Adrenal gland (tissue), 12 donors: ENCODE data around the gene TSPEAR. TPM values are rescaled to one million over a fixed set of nuclear protein-coding genes. Genes with fewer than 3 reads are reported as not detected.

Experiments
- DNase-seq, 7 donors: peaks; one replicate each; pipeline ENCODE4 v3.0.0-alpha.2; 2019 to 2020
- H3K27ac ChIP-seq, 5 donors: fragments of 200-600 bp; sonication (generic) in 4 of 5; 1 replicate in 3 of 5; 2 replicates in 2 of 5; pipeline versions ENCODE4 v1.5.1 to v1.8.0; 2016 to 2020; ENCODE audit warnings: mild to moderate bottlenecking in 1 of 5
- H3K27me3 ChIP-seq: fragments of 200-600 bp; 2 replicates; pipeline ENCODE4 v1.8.0; 2021
- H3K36me3 ChIP-seq, 2 donors: fragments of 200-600 bp; replicated peaks in 1 of 2; 1 replicate in 1 of 2; 2 replicates in 1 of 2; pipeline versions ENCODE4 v1.5.1 to v1.8.0; 2018 to 2022
- H3K4me1 ChIP-seq, 2 donors: fragments of 200-600 bp; replicated peaks in 1 of 2; 1 replicate in 1 of 2; 2 replicates in 1 of 2; pipeline versions ENCODE4 v1.5.1 to v1.8.0; 2018 to 2021
- H3K4me3 ChIP-seq, 4 donors: fragments of 200-600 bp; sonication (generic) in 3 of 4; one replicate each; pipeline ENCODE4 v1.5.1; 2016 to 2018
- H3K9me3 ChIP-seq, 3 donors: fragments of 200-600 bp; sonication (generic) in 1 of 3; replicated peaks in 1 of 3; 1 replicate in 2 of 3; 2 replicates in 1 of 3; pipeline versions ENCODE4 v1.5.1 to v1.8.0; 2016 to 2021
- CTCF ChIP-seq, 6 experiments: fragments of 450-650 bp in 4 of 6; fragments of 200-600 bp in 2 of 6; sonication (generic) in 1 of 6; IDR thresholded peaks; 1 replicate in 5 of 6; 2 replicates in 1 of 6; pipeline versions ENCODE4 v1.5.1 to v1.8.0; 2016 to 2021; ENCODE audit warnings: antibody characterized with exemption in 6 of 6, mild to moderate bottlenecking in 2 of 6, moderate library complexity in 1 of 6
- POLR2A ChIP-seq, 2 donors: fragments of 450-650 bp; IDR thresholded peaks; one replicate each; pipeline ENCODE4 v1.6.1; 2017; ENCODE audit warnings: antibody characterized with exemption in 2 of 2, mild to moderate bottlenecking in 2 of 2, moderate library complexity in 1 of 2
- WGBS, 4 donors: extraction: QIAGEN DNeasy Blood & Tissue Kit in 2 of 4; methylation state at CpG; one replicate each; pipeline versions ENCODE4 v1.1.5 to v1.1.7; 2013 to 2017; 5-methylcytosine and 5-hydroxymethylcytosine counted together
- intact Hi-C, 2 donors: fragments of 100-400 bp; cut with DNase I; formaldehyde crosslinking; loops; one replicate each; pipeline versions ENCODE4 v1.14.1 to v1.15.0; 2022 to 2023
- polyA plus RNA-seq, 3 donors: library from polyadenylated mRNA; stranded (reverse); fragments of 200-250 nt in 2 of 3; fragments of 350-450 nt in 1 of 3; fragmentation: Illumina TruSeq in 1 of 3; extraction: RNeasy Lipid Tissue Mini Kit (QIAGEN cat#74804) in 1 of 3; gene quantifications; one replicate each; pipeline ENCODE4 v1.2.3, GENCODE V29; 2013 to 2014
- total RNA-seq, 9 donors: library from RNA; depleted of rRNA in 4 of 9; stranded (reverse); fragments of >200 nt in 4 of 9; fragments of 120-200 nt in 1 of 9; fragmentation: NEBNext Ultra II Directional in 1 of 9; extraction: Animal tissue kit (Norgen Biotek cat#: 25700) in 1 of 9; gene quantifications; one replicate each; pipeline versions ENCODE4 v1.1.0 to v1.2.4, GENCODE V29; 2013 to 2023
- donor health status: healthy with polysubstance abuse.
- donor health status: Bipolar disorder and iron deficiency.
- donor health status: DM: yes; HTN: yes; CAD: no.
- donor health status: DM: no; HTN: no; CAD: no.
- donor health status: DM: no; HTN: no; CAD: no.
- donor health status: DM: yes; HTN: yes; CAD: no.

TSPEAR gene
- total and polyA plus RNA-seq, 12 donors = not detected

- peaks cover 0 to 17% (median 0%) of the 10 kb centered on the region in 3 donors for H3K9me3 ChIP-seq
- no peak overlapping the region for H3K4me3 ChIP-seq
- WGBS, 4 donors = 96 to 100% (median 99%) methylated on average over 1 of the region's 1 CpG
- no peak overlapping the region for H3K27ac ChIP-seq
- DNase-seq = no peak
- H3K4me1 ChIP-seq = no peaks in the 10 kb centered on the region
- no peak for TF ChIP-seq POLR2A (IDR thresholded peaks at IDR 0.05)
- no peak for TF ChIP-seq CTCF (IDR thresholded peaks at IDR 0.05)
- no peaks in the 10 kb centered on the region for H3K27me3 ChIP-seq
- no peaks in the 10 kb centered on the region for H3K36me3 ChIP-seq
- intact Hi-C loops = no loop called here
Measured at GRCh38 chr21:44739316-44739715, 27.9 kb upstream of the TSPEAR start.

- TF ChIP-seq POLR2A (IDR thresholded peaks at IDR 0.05) (no peak), CTCF (IDR thresholded peaks at IDR 0.05) (no peak)
- no peaks in the 10 kb centered on the region for H3K36me3 ChIP-seq
- H3K27me3 ChIP-seq = no peaks in the 10 kb centered on the region
- H3K4me3 ChIP-seq = no peak overlapping the region
- 72 to 96% (median 93%) methylated on average over 2 to 3 of the region's 3 CpGs for WGBS, 4 donors
- H3K9me3 ChIP-seq = peaks cover 0 to 17% (median 0%) of the 10 kb centered on the region in 3 donors
- no peak overlapping the region for H3K27ac ChIP-seq
- intact Hi-C loops = no loop called here
- H3K4me1 ChIP-seq = no peaks in the 10 kb centered on the region
- DNase-seq = no peak
Measured at GRCh38 chr21:44738621-44739020, 27.2 kb upstream of the TSPEAR start.

GRCh38 chr21:44737706-44738354 is 26.5 kb upstream of the TSPEAR start:
- DNase-seq = no peak
- Histone ChIP-seq H3K36me3 (no peaks in the 10 kb centered on the region), H3K4me3 (no peak overlapping the region), H3K4me1 (no peaks in the 10 kb centered on the region), H3K9me3 (peaks cover 0 to 17% (median 0%) of the 10 kb centered on the region in 3 donors), H3K27ac (no peak overlapping the region), H3K27me3 (no peaks in the 10 kb centered on the region)
- TF ChIP-seq CTCF (IDR thresholded peaks at IDR 0.05) = no peak
- no peak for TF ChIP-seq POLR2A (IDR thresholded peaks at IDR 0.05)
- intact Hi-C loops = no loop called here
- WGBS, 4 donors = 54 to 72% (median 66%) methylated on average over 3 of the region's 3 CpGs

GRCh38 chr21:44736291-44737004 is 25.1 kb upstream of the TSPEAR start:
- intact Hi-C loops = no loop called here
- TF ChIP-seq CTCF (IDR thresholded peaks at IDR 0.05) (no peak), POLR2A (IDR thresholded peaks at IDR 0.05) (no peak)
- no peaks in the 10 kb centered on the region for H3K27me3 ChIP-seq
- no peak overlapping the region for H3K27ac ChIP-seq
- H3K4me3 ChIP-seq = no peak overlapping the region
- H3K36me3 ChIP-seq = no peaks in the 10 kb centered on the region
- peaks cover 0 to 17% (median 0%) of the 10 kb centered on the region in 3 donors for H3K9me3 ChIP-seq
- no peak for DNase-seq
- 87 to 92% (median 91%) methylated on average over 5 to 8 of the region's 8 CpGs for WGBS, 4 donors
- no peaks in the 10 kb centered on the region for H3K4me1 ChIP-seq
